ENCODE results near the gene TTC28. TPM values are rescaled to one million over a fixed set of nuclear protein-coding genes. Genes with fewer than 3 reads are reported as not detected.

The TTC28 gene
- total RNA-seq, 4 donors from 2014 or later = 35.1 to 138 (median 50.8) TPM

DNA sequence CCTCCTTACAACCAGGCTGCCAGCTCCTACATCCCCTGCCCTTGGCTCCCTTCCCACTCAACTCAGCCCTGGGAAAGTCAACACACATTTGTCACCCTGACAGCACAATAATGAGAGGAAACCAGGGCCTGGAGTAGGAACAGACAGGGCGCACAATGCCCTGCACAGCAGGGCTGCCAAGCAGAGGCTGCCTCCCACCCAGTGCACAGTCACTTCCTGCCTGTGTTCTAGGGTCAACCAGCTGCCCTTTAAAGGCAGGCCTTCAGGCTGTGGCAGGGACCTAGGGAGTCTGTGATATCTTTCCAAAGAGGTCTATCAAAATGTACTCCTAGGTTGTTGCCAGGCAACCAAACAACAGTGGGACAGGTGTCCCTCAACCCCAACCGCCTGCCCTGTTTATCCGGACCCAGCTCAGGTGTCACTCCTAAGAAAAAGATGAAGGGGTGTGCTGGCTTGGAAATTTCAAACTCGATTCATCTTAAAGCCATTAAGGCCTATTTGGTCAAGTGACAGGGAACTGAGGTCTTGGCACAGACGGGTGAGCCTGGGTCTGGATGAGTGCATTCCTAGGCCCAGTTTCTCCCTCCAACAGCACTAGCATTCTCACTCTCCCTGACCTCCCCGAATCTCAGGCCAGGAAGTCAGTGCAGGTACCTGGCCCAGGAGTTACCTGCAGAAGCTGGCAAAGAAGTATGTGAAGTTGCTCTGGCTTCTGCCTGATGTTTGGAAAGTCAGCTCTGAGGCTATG lies 650.3 kb downstream of the TTC28 start:
- peaks cover 0 to 59% (median 33%) of the 10 kb centered on the region in 3 donors for H3K4me1 ChIP-seq
- TF ChIP-seq, protein P1, sequence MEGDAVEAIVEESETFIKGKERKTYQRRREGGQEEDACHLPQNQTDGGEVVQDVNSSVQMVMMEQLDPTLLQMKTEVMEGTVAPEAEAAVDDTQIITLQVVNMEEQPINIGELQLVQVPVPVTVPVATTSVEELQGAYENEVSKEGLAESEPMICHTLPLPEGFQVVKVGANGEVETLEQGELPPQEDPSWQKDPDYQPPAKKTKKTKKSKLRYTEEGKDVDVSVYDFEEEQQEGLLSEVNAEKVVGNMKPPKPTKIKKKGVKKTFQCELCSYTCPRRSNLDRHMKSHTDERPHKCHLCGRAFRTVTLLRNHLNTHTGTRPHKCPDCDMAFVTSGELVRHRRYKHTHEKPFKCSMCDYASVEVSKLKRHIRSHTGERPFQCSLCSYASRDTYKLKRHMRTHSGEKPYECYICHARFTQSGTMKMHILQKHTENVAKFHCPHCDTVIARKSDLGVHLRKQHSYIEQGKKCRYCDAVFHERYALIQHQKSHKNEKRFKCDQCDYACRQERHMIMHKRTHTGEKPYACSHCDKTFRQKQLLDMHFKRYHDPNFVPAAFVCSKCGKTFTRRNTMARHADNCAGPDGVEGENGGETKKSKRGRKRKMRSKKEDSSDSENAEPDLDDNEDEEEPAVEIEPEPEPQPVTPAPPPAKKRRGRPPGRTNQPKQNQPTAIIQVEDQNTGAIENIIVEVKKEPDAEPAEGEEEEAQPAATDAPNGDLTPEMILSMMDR (IDR thresholded peaks at IDR 0.05) = no peak
- peak; percentile 18 for TF ChIP-seq POLR2AphosphoS5 (IDR thresholded peaks at IDR 0.05)
- no peak for TF ChIP-seq EP300 (IDR thresholded peaks at IDR 0.05)
- H3K4me3 ChIP-seq = no peak overlapping the region
- ATAC-seq = peak; percentile 85
- no peaks in the 10 kb centered on the region for H3K9me3 ChIP-seq
- H3K27ac ChIP-seq = peak overlapping the region in 3 of 4 donors; percentile 47 to 68 (median 64)
- H3K27me3 ChIP-seq = no peaks in the 10 kb centered on the region
- peaks cover 0 to 14% of the 10 kb centered on the region in 2 donors for H3K36me3 ChIP-seq
- 38 to 43% methylated on average over 2 to 3 of the region's 6 CpGs for WGBS, 2 donors (ENCODE audit: low coverage in 1 of 2)

GRCh38 chr22:28027453-28028448 lies 651.9 kb downstream of the TTC28 start:
- Histone ChIP-seq H3K27me3 (no peaks in the 10 kb centered on the region), H3K4me3 (no peak overlapping the region), H3K4me1 (peaks cover 0 to 45% (median 29%) of the 10 kb centered on the region in 3 donors), H3K36me3 (peaks cover 0 to 14% of the 10 kb centered on the region in 2 donors), H3K27ac (peak overlapping the region in 3 of 4 donors; percentile 19 to 24 (median 23)), H3K9me3 (no peaks in the 10 kb centered on the region)
- peak; percentile 56 for ATAC-seq
- WGBS, 2 donors (ENCODE audit: low coverage in 1 of 2) = 77 to 83% methylated on average over 3 to 5 of the region's 13 CpGs
- peak; percentile 21 for TF ChIP-seq POLR2AphosphoS5 (IDR thresholded peaks at IDR 0.05)
- no peak for TF ChIP-seq POLR2A (IDR thresholded peaks at IDR 0.05)

DNA sequence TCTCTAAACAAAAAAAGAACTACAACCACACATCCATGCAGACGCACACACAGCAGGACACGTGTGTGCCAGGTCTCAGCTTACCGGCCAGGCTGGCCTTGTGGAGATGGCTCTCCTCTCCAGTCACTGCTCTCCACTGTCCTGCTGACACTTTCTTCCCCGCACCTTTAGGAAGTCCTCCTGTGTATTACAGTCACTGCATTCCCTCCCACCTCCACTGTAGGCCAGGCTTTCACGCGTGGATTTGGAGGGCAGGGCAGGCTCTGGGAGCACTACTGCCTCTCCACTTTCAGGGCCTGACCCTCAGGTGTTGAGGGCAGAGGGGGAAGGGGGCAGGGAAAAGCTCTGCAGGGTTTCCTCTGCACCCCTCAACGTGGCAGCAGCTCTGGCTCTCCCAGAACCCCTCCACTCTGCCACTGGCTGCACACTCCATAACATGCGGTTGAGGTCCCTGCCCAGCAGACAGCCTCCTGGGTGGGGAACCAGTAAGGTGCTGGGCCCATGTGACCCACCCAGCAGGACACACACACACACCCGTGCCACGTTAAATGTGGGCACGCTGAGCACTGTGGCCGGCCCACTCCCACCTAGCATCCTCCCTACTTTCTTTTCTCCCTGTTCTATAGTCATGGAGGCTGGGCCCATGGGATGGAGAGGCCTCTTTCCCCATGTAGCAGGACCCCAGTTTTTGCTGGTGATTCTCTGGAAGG lies 653.6 kb downstream of the TTC28 start:
- no peak for ATAC-seq
- H3K27ac ChIP-seq = no peak overlapping the region
- TF ChIP-seq EP300 (IDR thresholded peaks at IDR 0.05) = no peak
- TF ChIP-seq, protein P1 (IDR thresholded peaks at IDR 0.05) = no peak
- TF ChIP-seq POLR2A (IDR thresholded peaks at IDR 0.05) = no peak
- TF ChIP-seq POLR2AphosphoS5 (IDR thresholded peaks at IDR 0.05) = no peak
- H3K9me3 ChIP-seq = no peaks in the 10 kb centered on the region
- peaks cover 0 to 50% (median 33%) of the 10 kb centered on the region in 3 donors for H3K4me1 ChIP-seq
- H3K36me3 ChIP-seq = peaks cover 0 to 14% of the 10 kb centered on the region in 2 donors
- H3K27me3 ChIP-seq = no peaks in the 10 kb centered on the region
- WGBS, 2 donors (ENCODE audit: low coverage in 1 of 2) = 88 to 100% methylated on average over 5 to 8 of the region's 12 CpGs
- H3K4me3 ChIP-seq = no peak overlapping the region

GRCh38 chr22:28025333-28025732 lies 654.3 kb downstream of the TTC28 start:
- TF ChIP-seq POLR2AphosphoS5 (IDR thresholded peaks at IDR 0.05) (no peak), POLR2A (IDR thresholded peaks at IDR 0.05) (no peak), EP300 (IDR thresholded peaks at IDR 0.05) (no peak)
- TF ChIP-seq, protein P1 (IDR thresholded peaks at IDR 0.05) = no peak
- Histone ChIP-seq H3K27me3 (no peaks in the 10 kb centered on the region), H3K36me3 (peaks cover 0 to 13% of the 10 kb centered on the region in 2 donors), H3K4me1 (peaks cover 0 to 50% (median 38%) of the 10 kb centered on the region in 3 donors), H3K9me3 (no peaks in the 10 kb centered on the region), H3K4me3 (no peak overlapping the region), H3K27ac (no peak overlapping the region)
- ATAC-seq = no peak
- WGBS, 2 donors (ENCODE audit: low coverage in 1 of 2) = 85 to 100% methylated on average over 1 to 2 of the region's 7 CpGs

Measured in gastroesophageal sphincter (tissue), 4 donors.